ENCODE results near the gene CPNE7.

Gene CPNE7

GRCh38 chr16:89613231-89613953 is 37.8 kb downstream of the CPNE7 start, which contains the start of gene DPEP1:
Gene DPEP1, plus strand, starts transcription at chr16:89613642. Its CDS starts 16,769 bp downstream, at chr16:89630411.
- Histone ChIP-seq H3K27ac (ENCODE audit: insufficient read depth, low read length, poor library complexity, severe bottlenecking) (no peak within 1 kb of the TSS), H3K9me3 (ENCODE audit: control insufficient read depth, low read length) (no peaks in the 10 kb centered on the region), H3K4me1 (ENCODE audit: control insufficient read depth, insufficient read depth, low read length, poor library complexity, severe bottlenecking) (peaks cover 10% of the 10 kb centered on the region), H3K27me3 (replicated peaks; ENCODE audit: control insufficient read depth, insufficient read depth, low read length, poor library complexity, severe bottlenecking) (no peaks in the 10 kb centered on the region), H3K36me3 (ENCODE audit: control insufficient read depth, insufficient read depth, low read length) (no peaks in the 10 kb centered on the region), H3K4me3 (ENCODE audit: insufficient read depth, low read depth, low read length, poor library complexity, severe bottlenecking) (no peak within 1 kb of the TSS)
- DNase-seq = no peak

GRCh38 chr16:89613954-89614459 is 38.4 kb downstream of the CPNE7 start:
- Histone ChIP-seq H3K4me3 (ENCODE audit: insufficient read depth, low read depth, low read length, poor library complexity, severe bottlenecking) (no peak overlapping the region), H3K9me3 (ENCODE audit: control insufficient read depth, low read length) (no peaks in the 10 kb centered on the region), H3K4me1 (ENCODE audit: control insufficient read depth, insufficient read depth, low read length, poor library complexity, severe bottlenecking) (peaks cover 10% of the 10 kb centered on the region), H3K36me3 (ENCODE audit: control insufficient read depth, insufficient read depth, low read length) (no peaks in the 10 kb centered on the region), H3K27me3 (replicated peaks; ENCODE audit: control insufficient read depth, insufficient read depth, low read length, poor library complexity, severe bottlenecking) (no peaks in the 10 kb centered on the region), H3K27ac (ENCODE audit: insufficient read depth, low read length, poor library complexity, severe bottlenecking) (no peak overlapping the region)
- no peak for DNase-seq

- Histone ChIP-seq H3K4me3 (ENCODE audit: insufficient read depth, low read depth, low read length, poor library complexity, severe bottlenecking) (no peak overlapping the region), H3K4me1 (ENCODE audit: control insufficient read depth, insufficient read depth, low read length, poor library complexity, severe bottlenecking) (peaks cover 10% of the 10 kb centered on the region)
- DNase-seq = no peak
These were observed 39.6 kb downstream of the CPNE7 start for GRCh38 chr16:89615176-89615575.

GRCh38 chr16:89615596-89616090 is 40.1 kb downstream of the CPNE7 start:
- Histone ChIP-seq H3K27me3 (replicated peaks; ENCODE audit: control insufficient read depth, insufficient read depth, low read length, poor library complexity, severe bottlenecking) (no peaks in the 10 kb centered on the region), H3K4me3 (ENCODE audit: insufficient read depth, low read depth, low read length, poor library complexity, severe bottlenecking) (no peak overlapping the region), H3K27ac (ENCODE audit: insufficient read depth, low read length, poor library complexity, severe bottlenecking) (no peak overlapping the region), H3K4me1 (ENCODE audit: control insufficient read depth, insufficient read depth, low read length, poor library complexity, severe bottlenecking) (peaks cover 10% of the 10 kb centered on the region), H3K9me3 (ENCODE audit: control insufficient read depth, low read length) (no peaks in the 10 kb centered on the region), H3K36me3 (ENCODE audit: control insufficient read depth, insufficient read depth, low read length) (no peaks in the 10 kb centered on the region)
- no peak for DNase-seq

More at GRCh38 chr16:89615176-89615575, 39.6 kb downstream of the CPNE7 start:
- Histone ChIP-seq H3K27me3 (replicated peaks; ENCODE audit: control insufficient read depth, insufficient read depth, low read length, poor library complexity, severe bottlenecking) (no peaks in the 10 kb centered on the region), H3K9me3 (ENCODE audit: control insufficient read depth, low read length) (no peaks in the 10 kb centered on the region), H3K36me3 (ENCODE audit: control insufficient read depth, insufficient read depth, low read length) (no peaks in the 10 kb centered on the region), H3K27ac (ENCODE audit: insufficient read depth, low read length, poor library complexity, severe bottlenecking) (no peak overlapping the region)

GRCh38 chr16:89616623-89617022 is 41.1 kb downstream of the CPNE7 start:
- Histone ChIP-seq H3K9me3 (ENCODE audit: control insufficient read depth, low read length) (no peaks in the 10 kb centered on the region), H3K36me3 (ENCODE audit: control insufficient read depth, insufficient read depth, low read length) (no peaks in the 10 kb centered on the region), H3K4me3 (ENCODE audit: insufficient read depth, low read depth, low read length, poor library complexity, severe bottlenecking) (no peak overlapping the region), H3K27me3 (replicated peaks; ENCODE audit: control insufficient read depth, insufficient read depth, low read length, poor library complexity, severe bottlenecking) (no peaks in the 10 kb centered on the region), H3K27ac (ENCODE audit: insufficient read depth, low read length, poor library complexity, severe bottlenecking) (peak overlapping the region; percentile 20), H3K4me1 (ENCODE audit: control insufficient read depth, insufficient read depth, low read length, poor library complexity, severe bottlenecking) (peaks cover 10% of the 10 kb centered on the region)
- peak in 1 of 3 donors; percentile 17 for DNase-seq

GRCh38 chr16:89617036-89617435 is 41.5 kb downstream of the CPNE7 start:
- Histone ChIP-seq H3K27me3 (replicated peaks; ENCODE audit: control insufficient read depth, insufficient read depth, low read length, poor library complexity, severe bottlenecking) (no peaks in the 10 kb centered on the region), H3K4me3 (ENCODE audit: insufficient read depth, low read depth, low read length, poor library complexity, severe bottlenecking) (no peak overlapping the region), H3K36me3 (ENCODE audit: control insufficient read depth, insufficient read depth, low read length) (no peaks in the 10 kb centered on the region), H3K27ac (ENCODE audit: insufficient read depth, low read length, poor library complexity, severe bottlenecking) (peak overlapping the region; percentile 20), H3K4me1 (ENCODE audit: control insufficient read depth, insufficient read depth, low read length, poor library complexity, severe bottlenecking) (peaks cover 10% of the 10 kb centered on the region), H3K9me3 (ENCODE audit: control insufficient read depth, low read length) (no peaks in the 10 kb centered on the region)
- DNase-seq = no peak

- Histone ChIP-seq H3K27ac (ENCODE audit: insufficient read depth, low read length, poor library complexity, severe bottlenecking) (no peak overlapping the region), H3K4me3 (ENCODE audit: insufficient read depth, low read depth, low read length, poor library complexity, severe bottlenecking) (no peak overlapping the region)
- DNase-seq = no peak
These were observed 42.8 kb downstream of the CPNE7 start for GRCh38 chr16:89618109-89618998.

GRCh38 chr16:89619840-89620239 is 44.3 kb downstream of the CPNE7 start:
- DNase-seq = no peak
- Histone ChIP-seq H3K9me3 (ENCODE audit: control insufficient read depth, low read length) (no peaks in the 10 kb centered on the region), H3K36me3 (ENCODE audit: control insufficient read depth, insufficient read depth, low read length) (no peaks in the 10 kb centered on the region), H3K27me3 (replicated peaks; ENCODE audit: control insufficient read depth, insufficient read depth, low read length, poor library complexity, severe bottlenecking) (no peaks in the 10 kb centered on the region), H3K4me1 (ENCODE audit: control insufficient read depth, insufficient read depth, low read length, poor library complexity, severe bottlenecking) (peaks cover 10% of the 10 kb centered on the region), H3K27ac (ENCODE audit: insufficient read depth, low read length, poor library complexity, severe bottlenecking) (no peak overlapping the region), H3K4me3 (ENCODE audit: insufficient read depth, low read depth, low read length, poor library complexity, severe bottlenecking) (no peak overlapping the region)

More at GRCh38 chr16:89618109-89618998, 42.8 kb downstream of the CPNE7 start:
- Histone ChIP-seq H3K36me3 (ENCODE audit: control insufficient read depth, insufficient read depth, low read length) (no peaks in the 10 kb centered on the region), H3K4me1 (ENCODE audit: control insufficient read depth, insufficient read depth, low read length, poor library complexity, severe bottlenecking) (peaks cover 10% of the 10 kb centered on the region), H3K9me3 (ENCODE audit: control insufficient read depth, low read length) (no peaks in the 10 kb centered on the region), H3K27me3 (replicated peaks; ENCODE audit: control insufficient read depth, insufficient read depth, low read length, poor library complexity, severe bottlenecking) (no peaks in the 10 kb centered on the region)

GRCh38 chr16:89620406-89620841 is 44.9 kb downstream of the CPNE7 start:
- no peak for DNase-seq
- Histone ChIP-seq H3K27ac (ENCODE audit: insufficient read depth, low read length, poor library complexity, severe bottlenecking) (no peak overlapping the region), H3K27me3 (replicated peaks; ENCODE audit: control insufficient read depth, insufficient read depth, low read length, poor library complexity, severe bottlenecking) (no peaks in the 10 kb centered on the region)

More at GRCh38 chr16:89620406-89620841, 44.9 kb downstream of the CPNE7 start:
- H3K4me3 ChIP-seq (ENCODE audit: insufficient read depth, low read depth, low read length, poor library complexity, severe bottlenecking) = no peak overlapping the region
- H3K4me1 ChIP-seq (ENCODE audit: control insufficient read depth, insufficient read depth, low read length, poor library complexity, severe bottlenecking) = peaks cover 10% of the 10 kb centered on the region
- no peaks in the 10 kb centered on the region for H3K36me3 ChIP-seq (ENCODE audit: control insufficient read depth, insufficient read depth, low read length)
- no peaks in the 10 kb centered on the region for H3K9me3 ChIP-seq (ENCODE audit: control insufficient read depth, low read length)
